Lower leg skin (tissue), 4 donors: Measurements from ENCODE around the gene KCNH8. TPM values are rescaled to one million over a fixed set of nuclear protein-coding genes. Genes with fewer than 3 reads are reported as not detected.

Source experiments
- DNase-seq, 2 donors: peaks; one replicate each; pipeline ENCODE4 v3.0.0-alpha.2; 2019; ENCODE audit warnings: low spot score in 2 of 2
- H3K4me3 ChIP-seq: fragments of 200-600 bp; sonication (generic); 2 replicates; pipeline ENCODE4 v1.5.1; 2017; ENCODE audit warnings: mild to moderate bottlenecking, low read depth; ENCODE audit not compliant: poor library complexity, severe bottlenecking
- CTCF ChIP-seq, 3 donors: fragments of 450-650 bp; IDR thresholded peaks; one replicate each; pipeline ENCODE4 v1.5.1; 2016; ENCODE audit warnings: antibody characterized with exemption in 3 of 3, mild to moderate bottlenecking in 3 of 3, moderate library complexity in 2 of 3
- POLR2A ChIP-seq, 2 donors: fragments of 450-650 bp; IDR thresholded peaks; one replicate each; pipeline ENCODE4 v1.6.1; 2016 to 2017; ENCODE audit warnings: antibody characterized with exemption in 2 of 2, mild to moderate bottlenecking in 1 of 2, moderate library complexity in 1 of 2
- WGBS, 2 donors: methylation state at CpG; one replicate each; pipeline ENCODE4 v1.1.5; 2018; 5-methylcytosine and 5-hydroxymethylcytosine counted together
- intact Hi-C: fragments of 100-400 bp; cut with DNase I; formaldehyde crosslinking; loops from one replicate; pipeline ENCODE4 v1.15.0; 2023; ENCODE audit warnings: low total_unique reads
- total RNA-seq, 4 donors: library from RNA; depleted of rRNA; stranded (reverse); fragments of >200 nt; gene quantifications; one replicate each; pipeline ENCODE4 v1.1.0, GENCODE V29; 2016

KCNH8 gene
- total RNA-seq, 4 donors from 2014 or later: 0.34 to 1.2 (median 0.61) TPM

- WGBS, 2 donors: 53 to 60% methylated on average over 2 of the region's 2 CpGs
- intact Hi-C loops: no loop called here
- DNase-seq: no peak
Measured at GRCh38 chr3:19155375-19155774, 7.1 kb downstream of the KCNH8 start.

GRCh38 chr3:19159966-19160635 lies 11.8 kb downstream of the KCNH8 start:
- no peak for DNase-seq
- TF ChIP-seq POLR2A (IDR thresholded peaks at IDR 0.05) (no peak), CTCF (IDR thresholded peaks at IDR 0.05) (no peak)
- 80 to 83% methylated on average over 2 of the region's 2 CpGs for WGBS, 2 donors
- no peak overlapping the region for H3K4me3 ChIP-seq
- intact Hi-C loops: no loop called here

More at GRCh38 chr3:19155375-19155774, 7.1 kb downstream of the KCNH8 start:
- TF ChIP-seq CTCF (IDR thresholded peaks at IDR 0.05) (no peak), POLR2A (IDR thresholded peaks at IDR 0.05) (no peak)
- no peak overlapping the region for H3K4me3 ChIP-seq

- DNase-seq: no peak
- WGBS, 2 donors: 43 to 56% methylated on average over 2 of the region's 2 CpGs
- intact Hi-C loops: no loop called here
- H3K4me3 ChIP-seq: no peak overlapping the region
- TF ChIP-seq POLR2A (IDR thresholded peaks at IDR 0.05) (no peak), CTCF (IDR thresholded peaks at IDR 0.05) (no peak)
Measured at GRCh38 chr3:19165654-19166053, 17.3 kb downstream of the KCNH8 start.

GRCh38 chr3:19171794-19172193 lies 23.5 kb downstream of the KCNH8 start:
- no peak overlapping the region for H3K4me3 ChIP-seq
- no peak for TF ChIP-seq CTCF (IDR thresholded peaks at IDR 0.05)
- no peak for TF ChIP-seq POLR2A (IDR thresholded peaks at IDR 0.05)
- DNase-seq: no peak
- 63 to 85% methylated on average over 2 of the region's 2 CpGs for WGBS, 2 donors
- intact Hi-C loops: no loop called here

- TF ChIP-seq CTCF (IDR thresholded peaks at IDR 0.05) (no peak), POLR2A (IDR thresholded peaks at IDR 0.05) (no peak)
- no peak for DNase-seq
- intact Hi-C loops: no loop called here
- H3K4me3 ChIP-seq: no peak overlapping the region
- WGBS, 2 donors: 26 to 49% methylated on average over 1 of the region's 1 CpG
Measured at GRCh38 chr3:19173945-19174344, 25.6 kb downstream of the KCNH8 start.

GRCh38 chr3:19183584-19183983 lies 35.3 kb downstream of the KCNH8 start:
- WGBS, 2 donors: 63 to 67% methylated on average over 5 of the region's 5 CpGs
- DNase-seq: no peak
- no peak overlapping the region for H3K4me3 ChIP-seq
- TF ChIP-seq CTCF (IDR thresholded peaks at IDR 0.05) (no peak), POLR2A (IDR thresholded peaks at IDR 0.05) (no peak)
- intact Hi-C loops: no loop called here
